ENCODE measurements around the gene HYLS1.

Gene HYLS1

DNA sequence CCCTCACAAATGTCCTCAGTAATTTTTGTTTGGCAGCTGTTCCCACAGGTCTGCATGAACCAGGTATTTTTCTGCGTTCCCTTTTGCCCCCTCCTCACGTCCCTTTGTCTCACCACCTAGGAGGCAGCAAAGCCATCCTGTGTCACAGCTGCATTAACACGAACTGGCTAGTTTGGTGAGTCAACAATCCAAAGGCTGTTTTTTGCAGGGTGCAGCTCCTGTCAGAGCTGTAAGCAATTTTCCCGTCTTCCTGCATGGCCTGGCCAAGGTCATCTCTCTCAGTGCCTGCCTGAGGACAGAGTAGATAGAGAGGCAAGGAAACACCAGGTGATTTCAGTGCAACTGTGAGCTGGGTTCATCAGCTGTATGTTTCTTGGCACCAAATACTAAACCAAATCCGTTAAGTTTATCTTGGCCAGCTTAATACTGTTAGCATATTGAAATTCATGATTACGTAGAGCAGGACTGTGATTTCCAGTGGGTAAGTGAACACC, 37.8 kb downstream of the HYLS1 start:
- no peak for DNase-seq (ENCODE audit: low read depth)
- no peak overlapping the region for H3K4me3 ChIP-seq (ENCODE audit: control insufficient read depth, low read depth, low read length)
- TF ChIP-seq, protein P1, sequence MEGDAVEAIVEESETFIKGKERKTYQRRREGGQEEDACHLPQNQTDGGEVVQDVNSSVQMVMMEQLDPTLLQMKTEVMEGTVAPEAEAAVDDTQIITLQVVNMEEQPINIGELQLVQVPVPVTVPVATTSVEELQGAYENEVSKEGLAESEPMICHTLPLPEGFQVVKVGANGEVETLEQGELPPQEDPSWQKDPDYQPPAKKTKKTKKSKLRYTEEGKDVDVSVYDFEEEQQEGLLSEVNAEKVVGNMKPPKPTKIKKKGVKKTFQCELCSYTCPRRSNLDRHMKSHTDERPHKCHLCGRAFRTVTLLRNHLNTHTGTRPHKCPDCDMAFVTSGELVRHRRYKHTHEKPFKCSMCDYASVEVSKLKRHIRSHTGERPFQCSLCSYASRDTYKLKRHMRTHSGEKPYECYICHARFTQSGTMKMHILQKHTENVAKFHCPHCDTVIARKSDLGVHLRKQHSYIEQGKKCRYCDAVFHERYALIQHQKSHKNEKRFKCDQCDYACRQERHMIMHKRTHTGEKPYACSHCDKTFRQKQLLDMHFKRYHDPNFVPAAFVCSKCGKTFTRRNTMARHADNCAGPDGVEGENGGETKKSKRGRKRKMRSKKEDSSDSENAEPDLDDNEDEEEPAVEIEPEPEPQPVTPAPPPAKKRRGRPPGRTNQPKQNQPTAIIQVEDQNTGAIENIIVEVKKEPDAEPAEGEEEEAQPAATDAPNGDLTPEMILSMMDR (IDR thresholded peaks at IDR 0.05; ENCODE audit: control insufficient read depth, insufficient read depth, low read depth, low read length, missing control alignments), result no peak

DNA sequence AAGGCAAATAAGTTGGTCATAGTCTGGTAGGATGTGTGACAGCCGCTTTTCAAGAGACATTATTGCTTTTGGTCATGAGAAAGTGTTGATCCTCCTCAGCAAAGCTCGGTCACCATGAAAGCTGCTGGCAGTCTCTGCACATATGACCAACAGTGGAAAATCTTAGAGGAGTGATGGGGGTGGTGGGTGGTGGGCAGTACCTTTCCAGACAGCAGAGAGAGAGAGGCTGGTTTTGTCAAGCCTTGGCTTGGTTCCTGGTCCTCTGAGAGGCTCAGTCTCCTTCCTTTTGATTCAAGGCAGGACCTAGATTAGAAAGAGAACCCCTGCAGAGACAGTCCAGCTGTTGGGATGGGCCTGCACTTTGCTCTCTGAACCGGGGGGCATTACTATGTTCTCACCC, 38.3 kb downstream of the HYLS1 start:
- TF ChIP-seq, protein P1 (IDR thresholded peaks at IDR 0.05; ENCODE audit: control insufficient read depth, insufficient read depth, low read depth, low read length, missing control alignments), result no peak
- DNase-seq (ENCODE audit: low read depth), result no peak
- no peak overlapping the region for H3K4me3 ChIP-seq (ENCODE audit: control insufficient read depth, low read depth, low read length)

DNA sequence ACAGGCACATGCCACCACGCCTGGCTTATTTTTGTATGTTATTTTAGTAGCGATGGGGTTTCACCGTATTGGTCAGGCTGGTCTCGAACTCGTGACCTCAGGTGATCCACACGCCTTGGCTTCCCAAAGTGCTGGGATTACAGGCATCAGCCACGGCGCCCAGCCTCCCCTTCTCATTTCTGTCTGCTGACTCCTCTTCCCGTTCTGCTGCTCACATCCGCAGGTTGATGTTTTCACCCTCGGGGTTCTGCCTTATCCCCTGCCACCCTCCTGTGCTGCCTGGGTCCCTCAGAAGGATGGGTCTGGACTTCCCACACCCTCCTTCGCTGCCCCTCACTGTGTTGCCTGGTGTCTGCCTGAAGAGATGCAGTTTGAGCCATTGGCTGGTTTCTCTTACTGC, 39.2 kb downstream of the HYLS1 start:
- H3K4me3 ChIP-seq (ENCODE audit: control insufficient read depth, low read depth, low read length), result no peak overlapping the region
- TF ChIP-seq, protein P1 (IDR thresholded peaks at IDR 0.05; ENCODE audit: control insufficient read depth, insufficient read depth, low read depth, low read length, missing control alignments), result no peak

DNA sequence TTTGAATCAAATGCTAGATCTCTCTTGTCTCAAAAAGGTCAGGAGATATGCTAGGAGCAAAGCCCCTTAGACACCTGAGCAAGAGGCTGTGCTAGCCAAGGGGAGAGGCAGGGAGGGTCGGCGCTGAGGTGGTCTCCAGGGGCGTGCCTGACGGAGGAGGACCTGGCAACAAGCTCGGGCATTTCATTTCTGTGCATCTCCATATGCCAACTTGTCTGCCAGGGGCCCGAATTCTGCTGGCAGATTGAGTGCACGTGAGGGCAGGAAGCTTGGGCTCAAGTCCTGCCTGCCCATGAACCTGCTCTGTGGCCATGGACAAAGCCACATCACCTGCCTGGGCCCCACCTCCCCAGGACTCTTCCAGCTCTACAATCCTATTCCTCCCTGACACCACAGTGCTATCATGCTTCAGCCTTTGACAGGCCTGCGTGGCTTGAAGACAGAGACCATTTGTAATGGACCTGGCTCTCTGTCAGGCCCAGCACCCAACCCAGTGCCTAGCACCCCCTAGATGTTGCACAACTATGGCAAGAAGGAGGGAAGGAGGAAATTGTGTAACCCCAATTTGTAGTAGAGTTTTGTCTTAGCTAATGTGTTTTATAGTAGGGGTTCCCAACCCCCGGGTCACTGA, 42.1 kb downstream of the HYLS1 start:
- TF ChIP-seq, protein P1 (IDR thresholded peaks at IDR 0.05; ENCODE audit: control insufficient read depth, insufficient read depth, low read depth, low read length, missing control alignments), result no peak
- DNase-seq (ENCODE audit: low read depth), result no peak
- H3K4me3 ChIP-seq (ENCODE audit: control insufficient read depth, low read depth, low read length), result no peak overlapping the region

More for the DNA sequence above, 39.2 kb downstream of the HYLS1 start:
- no peak for DNase-seq (ENCODE audit: low read depth)

DNA sequence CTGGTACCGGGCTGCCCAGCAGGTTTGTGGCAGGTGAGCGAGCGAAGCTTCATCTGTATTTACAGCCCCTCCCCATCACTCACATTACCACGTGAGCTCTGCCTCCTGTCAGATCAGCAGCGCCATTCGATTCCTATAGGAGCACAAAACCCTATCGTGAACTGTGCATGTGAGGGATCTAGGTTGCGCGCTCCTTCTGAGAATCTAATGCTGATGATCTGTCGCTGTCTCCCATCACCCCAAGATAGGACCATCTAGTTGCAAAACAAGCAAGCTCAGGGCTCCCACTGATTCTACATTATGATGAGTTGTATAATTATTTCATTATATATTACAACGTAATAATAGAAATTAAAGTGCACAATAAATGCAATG, 42.6 kb downstream of the HYLS1 start:
- TF ChIP-seq, protein P1 (IDR thresholded peaks at IDR 0.05; ENCODE audit: control insufficient read depth, insufficient read depth, low read depth, low read length, missing control alignments), result no peak
- H3K4me3 ChIP-seq (ENCODE audit: control insufficient read depth, low read depth, low read length), result no peak overlapping the region
- no peak for DNase-seq (ENCODE audit: low read depth)

DNA sequence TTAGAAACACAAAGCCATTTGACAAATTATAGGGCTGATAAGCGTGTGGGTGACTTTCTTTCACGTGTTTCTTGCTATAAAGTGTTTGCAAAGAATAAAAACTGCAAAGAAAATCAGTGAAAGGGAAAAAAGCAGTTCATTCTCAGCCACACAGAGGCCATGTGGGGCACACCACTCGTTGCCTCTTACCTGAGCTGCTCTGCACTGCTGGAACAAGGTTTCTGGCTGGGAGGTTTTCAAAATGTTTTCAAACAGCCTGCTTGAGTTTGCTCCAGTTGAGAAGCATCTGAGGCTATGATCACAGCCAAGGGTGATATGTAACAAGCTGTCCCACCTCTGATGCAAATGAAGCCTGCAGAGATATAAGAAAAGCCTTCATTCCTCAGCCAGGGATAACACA, 43.6 kb downstream of the HYLS1 start:
- TF ChIP-seq, protein P1 (IDR thresholded peaks at IDR 0.05; ENCODE audit: control insufficient read depth, insufficient read depth, low read depth, low read length, missing control alignments), result no peak
- H3K4me3 ChIP-seq (ENCODE audit: control insufficient read depth, low read depth, low read length), result no peak overlapping the region
- DNase-seq (ENCODE audit: low read depth), result no peak
